Colonic mucosa (tissue), 4 donors: Measurements from ENCODE around the gene CNTN6. TPM values are rescaled to one million over a fixed set of nuclear protein-coding genes. Genes with fewer than 3 reads are reported as not detected.

ENCODE experiments used
- DNase-seq: peaks from one replicate; pipeline ENCODE4 v3.0.0-alpha.2; 2020
- H3K27ac ChIP-seq: fragments of 200-600 bp; one replicate; pipeline ENCODE4 v1.8.0; 2021
- H3K27me3 ChIP-seq: fragments of 200-600 bp; one replicate; pipeline ENCODE4 v1.8.0; 2021
- H3K36me3 ChIP-seq: fragments of 200-600 bp; one replicate; pipeline ENCODE4 v1.8.0; 2021
- H3K4me1 ChIP-seq: fragments of 200-600 bp; one replicate; pipeline ENCODE4 v1.8.0; 2021; ENCODE audit warnings: mild to moderate bottlenecking
- H3K4me3 ChIP-seq: fragments of 200-600 bp; one replicate; pipeline ENCODE4 v1.8.0; 2021
- H3K9ac ChIP-seq, 2 donors: one replicate each; pipeline ENCODE4 v1.7.0; 2013; ENCODE audit warnings: control low read depth in 2 of 2, low read depth in 2 of 2, low read length in 2 of 2
- H3K9me3 ChIP-seq: fragments of 200-600 bp; one replicate; pipeline ENCODE4 v1.8.0; 2021
- CTCF ChIP-seq: fragments of 200-600 bp; IDR thresholded peaks from one replicate; pipeline ENCODE4 v1.8.0; 2022; ENCODE audit warnings: antibody characterized with exemption, mild to moderate bottlenecking
- intact Hi-C: fragments of 100-400 bp; cut with DNase I; formaldehyde crosslinking; loops from one replicate; pipeline ENCODE4 v1.14.1; 2022
- total RNA-seq, 2 donors: library from RNA; stranded (reverse); fragmentation: NEBNext Ultra II Directional in 1 of 2; extraction: Animal tissue kit (Norgen Biotek cat#: 25700) in 1 of 2; gene quantifications; one replicate each; pipeline ENCODE4 v1.2.1, GENCODE V29; 2021
- donor health status: healthy.
- donor health status: DM: no; HTN: no; CAD: no.
- donor health status: DM: no; HTN: no; CAD: no.

Gene CNTN6
- total RNA-seq, 2 donors from 2014 or later: 0.11 TPM; not detected in 1

GRCh38 chr3:1400571-1400970 lies 307.7 kb downstream of the CNTN6 start:
- TF ChIP-seq CTCF: no peak
- intact Hi-C loops: no loop called here
- Histone ChIP-seq H3K27ac (no peak overlapping the region), H3K4me1 (no peaks in the 10 kb centered on the region), H3K4me3 (no peak overlapping the region), H3K9ac (no peak overlapping the region), H3K27me3 (no peaks in the 10 kb centered on the region), H3K36me3 (no peaks in the 10 kb centered on the region), H3K9me3 (no peaks in the 10 kb centered on the region)
- DNase-seq: no peak

- no peak for DNase-seq
- no peak for TF ChIP-seq CTCF
- Histone ChIP-seq H3K9me3 (no peaks in the 10 kb centered on the region), H3K4me1 (no peaks in the 10 kb centered on the region), H3K36me3 (no peaks in the 10 kb centered on the region), H3K27me3 (no peaks in the 10 kb centered on the region), H3K9ac (no peak overlapping the region), H3K27ac (no peak overlapping the region), H3K4me3 (no peak overlapping the region)
- intact Hi-C loops: no loop called here
Observed at GRCh38 chr3:1404270-1404962, 311.6 kb downstream of the CNTN6 start.

- no peaks in the 10 kb centered on the region for H3K27me3 ChIP-seq
- H3K36me3 ChIP-seq: no peaks in the 10 kb centered on the region
- no peak for DNase-seq
- no peak for TF ChIP-seq CTCF
- intact Hi-C loops: no loop called here
- H3K9me3 ChIP-seq: no peaks in the 10 kb centered on the region
- H3K9ac ChIP-seq: no peak overlapping the region
- no peak overlapping the region for H3K27ac ChIP-seq
- no peaks in the 10 kb centered on the region for H3K4me1 ChIP-seq
- no peak overlapping the region for H3K4me3 ChIP-seq
Observed at GRCh38 chr3:1406250-1406649, 313.4 kb downstream of the CNTN6 start.

GRCh38 chr3:1421577-1421976 lies 328.8 kb downstream of the CNTN6 start:
- no peak for TF ChIP-seq CTCF
- Histone ChIP-seq H3K36me3 (no peaks in the 10 kb centered on the region), H3K4me3 (no peak overlapping the region), H3K27me3 (no peaks in the 10 kb centered on the region), H3K9me3 (no peaks in the 10 kb centered on the region), H3K27ac (no peak overlapping the region), H3K4me1 (no peaks in the 10 kb centered on the region), H3K9ac (no peak overlapping the region)
- intact Hi-C loops: no loop called here
- DNase-seq: no peak

- no peak for DNase-seq
- Histone ChIP-seq H3K9me3 (no peaks in the 10 kb centered on the region), H3K9ac (no peak overlapping the region), H3K4me1 (no peaks in the 10 kb centered on the region), H3K4me3 (no peak overlapping the region), H3K27me3 (no peaks in the 10 kb centered on the region), H3K36me3 (no peaks in the 10 kb centered on the region), H3K27ac (no peak overlapping the region)
- intact Hi-C loops: no loop called here
- TF ChIP-seq CTCF: no peak
Observed at GRCh38 chr3:1423566-1424089, 330.8 kb downstream of the CNTN6 start.
